ENCODE measurements around the gene CAPN14.

CAPN14 gene

DNA sequence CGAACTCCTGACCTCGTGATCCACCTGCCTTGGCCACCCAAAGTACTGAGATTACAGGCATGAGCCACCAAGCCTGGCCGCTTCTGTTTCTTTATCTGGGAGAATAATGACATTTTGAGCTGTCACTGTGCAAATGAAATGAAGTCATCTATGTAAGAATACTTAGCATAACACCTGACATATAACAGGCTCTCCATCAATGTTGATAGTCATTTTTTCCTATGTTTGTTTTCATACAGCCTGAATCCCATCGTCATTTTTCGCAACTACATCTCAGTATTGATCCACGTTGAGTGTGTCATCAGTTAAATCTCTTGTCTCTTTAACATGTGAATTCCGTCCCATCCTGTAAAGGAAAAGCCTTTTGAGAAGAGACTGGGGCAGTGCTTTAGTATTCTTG is 6.4 kb upstream of the CAPN14 start:
- no peak for DNase-seq

GRCh38 chr2:31223026-31223425 is 5.7 kb upstream of the CAPN14 start:
- no peak for DNase-seq

DNA sequence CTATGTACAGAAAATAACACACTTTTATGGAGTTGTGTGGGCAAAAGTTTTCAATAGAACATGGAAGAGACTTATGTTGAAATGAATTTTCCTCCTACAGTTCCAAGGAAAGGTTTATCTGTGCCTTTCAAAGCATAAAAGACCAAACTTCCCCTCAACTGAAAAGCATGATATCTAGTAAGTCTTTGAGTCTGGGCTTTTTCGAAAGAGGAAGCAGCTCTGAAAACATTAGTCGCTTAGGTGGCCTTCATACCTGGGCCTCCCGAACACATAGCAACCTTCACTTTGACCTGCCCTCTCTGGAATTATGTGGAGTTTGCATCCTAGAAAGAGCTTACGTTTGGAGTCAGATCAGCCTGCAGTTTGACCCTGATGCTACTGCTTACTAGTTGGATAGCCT is 4.8 kb upstream of the CAPN14 start:
- no peak for DNase-seq

DNA sequence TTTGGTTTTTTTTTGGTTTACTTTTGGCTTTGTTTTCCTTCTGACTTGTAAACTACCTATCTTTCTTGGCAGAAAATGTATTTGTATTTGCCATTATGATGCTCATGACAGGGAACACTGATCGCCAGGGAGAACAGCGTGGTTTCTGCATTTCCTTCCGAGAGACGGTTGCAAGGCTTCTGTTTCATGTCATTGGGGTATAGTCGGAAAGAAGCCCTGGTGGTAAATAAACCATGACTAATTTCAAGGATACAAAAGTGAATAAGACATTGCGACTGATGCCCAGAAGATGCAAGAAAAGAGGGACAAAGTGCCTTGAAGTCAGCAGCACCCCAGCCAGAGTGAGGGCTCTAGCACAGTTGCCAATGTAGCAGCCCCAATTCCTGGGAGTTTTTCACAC is 4.2 kb upstream of the CAPN14 start:
- DNase-seq: no peak

DNA sequence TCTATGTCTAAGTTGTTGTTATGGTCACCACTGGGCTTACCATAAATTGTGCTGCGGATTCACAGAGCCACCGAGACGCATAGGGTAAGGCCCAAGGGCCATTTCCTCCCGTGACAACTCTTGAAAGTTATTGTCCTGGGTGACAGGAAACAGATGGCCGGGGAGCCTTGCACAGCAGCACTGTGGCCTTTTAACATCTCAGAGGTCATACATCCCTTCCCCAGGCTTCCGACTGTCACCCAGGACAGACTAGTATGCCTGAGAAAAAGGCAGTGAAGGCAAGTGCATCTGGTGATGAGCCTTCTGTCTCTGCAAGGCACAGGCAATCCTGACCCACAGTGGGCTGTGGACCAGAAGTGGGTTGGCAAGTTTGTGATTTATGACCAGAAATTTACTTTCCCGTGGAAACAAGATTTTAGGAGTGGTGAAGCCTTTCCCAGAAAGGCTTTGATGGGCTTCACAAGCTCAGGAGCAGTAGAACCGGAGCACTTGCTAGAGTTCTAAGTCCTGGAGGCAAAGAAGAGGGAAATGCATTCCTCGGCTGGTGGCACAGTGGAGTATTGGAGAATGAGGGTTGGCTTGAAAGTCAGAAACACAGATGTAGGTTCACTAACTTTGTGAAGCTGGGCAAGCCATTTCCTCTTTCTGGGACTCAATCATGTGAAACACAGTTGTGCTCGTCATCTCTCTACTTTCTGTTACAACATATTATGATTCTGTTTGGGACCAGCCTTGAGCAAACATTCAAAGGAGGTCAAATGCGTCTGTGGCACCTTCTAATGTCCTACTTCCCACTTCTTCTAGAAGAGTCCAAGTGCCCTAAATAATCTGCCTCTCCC is 2.0 kb upstream of the CAPN14 start:
- no peak for DNase-seq

DNA sequence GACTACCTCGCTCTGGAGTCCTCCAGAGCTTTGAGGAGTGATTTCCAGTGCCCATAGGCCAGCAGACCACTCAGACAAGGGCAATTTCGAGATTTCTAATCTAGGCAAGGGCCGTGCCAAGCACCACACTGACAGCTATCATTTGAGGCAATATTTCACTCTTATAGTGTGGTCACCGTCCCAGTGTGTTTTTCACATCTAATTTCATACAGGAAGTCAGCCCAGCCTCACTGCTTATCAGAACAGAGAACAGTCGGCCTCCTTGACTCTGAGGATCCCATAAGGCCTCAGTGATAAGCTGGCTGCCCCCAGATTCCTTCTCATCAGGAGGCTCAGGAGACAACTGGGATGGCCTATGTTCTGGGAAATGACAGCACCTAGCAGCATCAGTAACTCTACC is 581 bp downstream of the CAPN14 start:
- DNase-seq: no peak

GRCh38 chr2:31214444-31214915 is 2.8 kb downstream of the CAPN14 start:
- no peak for DNase-seq

- DNase-seq: no peak
These were observed 3.5 kb downstream of the CAPN14 start for GRCh38 chr2:31213601-31214443.

DNA sequence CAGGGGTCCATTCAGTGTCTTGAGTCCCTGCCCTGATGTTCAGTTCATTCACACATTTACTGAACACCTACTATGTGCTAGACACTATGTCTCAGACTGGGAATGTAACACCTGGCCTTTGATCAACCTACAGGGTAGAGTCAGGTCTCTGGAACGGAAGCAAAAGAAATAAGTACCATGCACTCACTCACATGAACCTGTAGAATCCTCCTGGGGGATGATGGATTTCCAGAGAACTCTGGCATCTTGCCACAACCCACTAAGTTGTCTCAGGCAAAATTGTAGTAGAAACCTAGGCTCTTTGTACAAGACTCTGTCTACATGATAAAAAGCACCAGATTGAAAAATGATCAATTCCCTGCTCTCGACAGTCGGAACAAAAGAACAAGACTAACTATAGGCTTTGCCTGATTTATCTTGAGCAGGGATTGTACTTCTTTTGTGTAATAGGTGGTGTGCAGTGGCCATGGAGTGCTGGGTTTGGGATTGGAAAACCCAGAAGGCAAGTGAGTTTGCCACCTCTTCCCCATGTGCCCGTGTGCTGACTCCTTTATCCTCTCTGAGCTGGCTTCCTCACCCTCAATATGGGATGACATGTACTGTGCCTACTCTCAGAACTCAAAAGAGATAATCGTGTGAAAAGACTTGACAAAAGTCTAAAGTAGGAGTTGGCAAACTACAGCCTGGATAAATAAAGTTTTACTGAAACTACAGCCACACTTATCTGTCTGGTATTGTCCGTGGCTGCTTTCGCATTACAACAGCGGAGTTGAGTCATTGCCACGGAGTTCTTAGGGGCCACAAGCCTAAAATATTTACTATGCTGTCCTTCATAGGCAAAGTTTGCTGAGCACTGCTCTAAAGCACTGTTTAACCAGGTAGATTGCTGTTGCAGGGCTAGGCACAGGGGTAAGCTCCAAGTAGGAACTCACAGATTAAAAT is 4.4 kb downstream of the CAPN14 start:
- no peak for DNase-seq

DNA sequence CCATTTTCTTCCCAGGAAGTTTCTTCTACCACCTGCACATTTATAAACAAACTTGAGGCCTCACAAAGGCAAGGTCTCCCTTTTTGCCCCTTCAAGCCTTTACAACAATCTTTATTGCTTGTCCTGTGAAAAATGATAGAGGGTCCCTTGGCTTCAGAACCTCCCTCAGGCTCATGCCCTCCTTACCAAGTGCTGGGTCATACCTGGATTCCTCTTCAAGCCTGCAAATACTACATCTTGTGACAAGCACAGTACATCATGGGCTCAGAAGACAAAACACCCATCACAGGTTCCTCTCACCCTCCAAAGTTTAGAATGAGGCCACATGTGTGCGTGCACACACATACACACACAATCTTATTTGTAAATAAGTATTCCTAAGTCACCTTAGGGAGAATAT is 9.1 kb downstream of the CAPN14 start:
- DNase-seq: no peak

- no peak for DNase-seq
These were observed 9.5 kb downstream of the CAPN14 start for GRCh38 chr2:31207790-31208189.

GRCh38 chr2:31205613-31206012 is 11.7 kb downstream of the CAPN14 start:
- no peak for DNase-seq

- DNase-seq: no peak
These were observed 12.1 kb downstream of the CAPN14 start for GRCh38 chr2:31205186-31205585.

- DNase-seq: no peak
These were observed 12.5 kb downstream of the CAPN14 start for GRCh38 chr2:31204783-31205182.

DNA sequence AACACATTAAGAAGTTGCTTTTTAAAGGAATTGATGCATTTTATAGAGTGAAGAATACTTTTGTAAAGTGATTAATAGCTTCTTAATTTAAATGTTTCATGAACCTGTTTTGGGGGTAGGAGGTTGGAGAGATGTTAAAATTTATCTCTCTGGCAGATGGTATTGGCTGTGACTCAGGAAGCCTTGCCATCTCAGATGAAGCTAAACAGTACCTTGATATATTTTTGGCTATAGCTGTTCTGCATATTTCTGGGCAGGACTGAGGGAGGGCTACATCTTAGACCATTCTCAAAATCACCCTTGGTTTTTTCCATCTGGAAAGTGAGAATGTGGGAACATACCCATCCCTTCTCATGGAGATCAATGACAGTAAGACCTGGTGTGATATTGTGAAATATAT is 13.4 kb downstream of the CAPN14 start:
- no peak for DNase-seq

DNA sequence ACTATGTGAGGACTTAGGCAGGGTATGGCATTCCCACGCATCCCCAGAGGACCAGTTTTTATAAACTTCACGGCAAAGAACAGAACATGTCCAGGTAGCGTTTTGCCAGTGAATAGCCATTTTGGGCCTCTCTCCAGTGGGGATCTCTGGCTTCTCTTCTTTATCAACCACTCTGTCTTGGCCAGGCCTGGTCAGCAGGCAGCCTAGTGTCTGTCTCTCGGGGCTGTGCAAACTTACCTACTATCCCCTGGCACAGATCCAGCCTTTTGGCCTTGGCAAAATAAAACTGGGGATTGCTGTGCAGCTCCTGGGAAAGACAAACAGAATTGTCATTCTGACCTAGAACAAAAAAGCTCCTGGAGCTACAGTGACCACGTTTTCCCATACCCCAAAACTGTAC is 14.5 kb downstream of the CAPN14 start:
- DNase-seq: no peak

- no peak for DNase-seq
These were observed 15.3 kb downstream of the CAPN14 start for GRCh38 chr2:31202041-31202440.

DNA sequence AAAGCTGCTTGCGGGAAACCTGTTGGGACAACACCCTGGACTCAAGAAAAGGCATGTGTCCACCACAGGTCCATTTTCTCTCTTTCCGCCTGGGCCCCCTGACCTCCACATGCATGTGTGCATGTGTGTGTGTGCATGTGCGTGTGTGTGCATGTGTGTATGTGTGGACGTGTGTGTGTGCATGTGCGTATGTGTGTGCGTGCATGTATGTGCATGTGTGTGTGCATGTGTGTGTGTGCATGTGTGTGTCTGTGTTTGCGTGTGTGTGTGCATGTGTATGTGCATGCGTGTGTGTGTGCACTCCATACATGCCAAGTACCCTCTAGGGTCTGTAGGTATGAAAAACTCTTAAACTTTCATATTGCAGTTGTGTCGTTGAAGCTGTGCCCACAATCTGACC is 16.3 kb downstream of the CAPN14 start:
- no peak for DNase-seq

DNA sequence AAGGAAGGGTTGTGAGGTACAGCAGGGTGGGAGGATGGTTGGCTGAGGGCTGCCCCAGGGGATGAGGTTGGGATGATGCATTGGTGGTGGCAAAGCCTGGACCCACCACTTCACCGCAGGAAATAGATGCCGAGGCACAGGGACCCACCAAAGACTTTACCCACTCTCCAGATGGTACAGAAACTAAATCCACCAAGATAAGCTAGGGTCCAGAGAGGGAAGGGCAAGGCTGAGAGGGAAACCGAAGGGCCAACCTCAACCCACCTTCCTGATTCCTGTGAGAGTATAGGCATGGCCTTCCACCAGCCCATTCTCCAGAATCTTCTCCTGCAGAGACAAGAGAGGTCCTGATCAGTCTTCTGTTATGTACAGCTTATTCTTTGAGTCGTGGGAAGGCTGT is 18.1 kb downstream of the CAPN14 start:
- no peak for DNase-seq

DNA sequence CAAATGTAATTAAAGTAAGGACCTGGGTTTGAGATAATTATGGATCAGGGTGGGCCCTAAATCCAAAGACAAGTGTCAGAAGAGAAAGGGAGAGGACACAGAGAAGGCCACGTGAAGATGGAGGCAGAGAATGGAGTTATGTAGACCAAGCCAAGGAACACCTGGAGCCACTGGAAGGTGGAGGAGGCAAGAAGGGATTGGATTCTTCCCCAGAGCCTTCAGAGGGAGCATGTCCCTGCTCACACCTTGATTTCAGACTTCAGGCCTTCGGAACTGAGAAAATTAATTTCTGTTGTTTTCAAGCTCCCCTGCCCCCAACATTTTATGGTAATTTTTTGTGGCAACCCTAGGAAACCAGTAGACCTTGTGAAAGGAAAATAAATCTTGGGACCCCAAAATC is 19.6 kb downstream of the CAPN14 start:
- DNase-seq: no peak

- no peak for DNase-seq
These were observed 20.1 kb downstream of the CAPN14 start for GRCh38 chr2:31197166-31197565.

- no peak for DNase-seq
These were observed 20.7 kb downstream of the CAPN14 start for GRCh38 chr2:31196622-31197021.

GRCh38 chr2:31193806-31194205 is 23.5 kb downstream of the CAPN14 start:
- no peak for DNase-seq
